HepG2 (cell line): ENCODE results near the gene VAV2. TPM values are rescaled to one million over a fixed set of nuclear protein-coding genes. Genes with fewer than 3 reads are reported as not detected.

Experiments used
- CBX5 ChIP-seq: sonication (generic); formaldehyde crosslinking; IDR thresholded peaks from 2 replicates; pipeline ENCODE4 v1.4.0; 2020; ENCODE audit warnings: missing genetic modification reagents, borderline replicate concordance
- DMAP1 ChIP-seq: IDR thresholded peaks from 2 replicates; pipeline ENCODE4 v1.6.1; 2016
- DRAP1 ChIP-seq: IDR thresholded peaks from 2 replicates; pipeline ENCODE4 v1.6.1; 2016; ENCODE audit warnings: missing genetic modification reagents, missing compliant biosample characterization
- ELF1 ChIP-seq: sonication (generic); formaldehyde crosslinking; IDR thresholded peaks from 2 replicates; pipeline ENCODE4 v1.4.0; 2020; ENCODE audit warnings: missing genetic modification reagents
- GATAD2A ChIP-seq: IDR thresholded peaks from 2 replicates; pipeline ENCODE4 v1.6.1; 2016
- GTF3A ChIP-seq: sonication (generic); formaldehyde crosslinking; conservative IDR thresholded peaks from 2 replicates; pipeline ENCODE4 v1.4.0; 2020; ENCODE audit warnings: mild to moderate bottlenecking, missing genetic modification reagents
- HMGXB4 ChIP-seq, 2 experiments: sonication (generic) in 1 of 2; formaldehyde crosslinking in 1 of 2; IDR thresholded peaks; 2 replicates each; pipeline versions ENCODE4 v1.4.0 to v1.6.1; 2018 to 2020; ENCODE audit warnings: missing genetic modification reagents in 2 of 2, borderline replicate concordance in 1 of 2, low read depth in 1 of 2, mild to moderate bottlenecking in 1 of 2, missing biosample characterization in 1 of 2
- IRF1 ChIP-seq: sonication (generic); formaldehyde crosslinking; IDR thresholded peaks from 2 replicates; pipeline ENCODE4 v1.4.0; 2020; ENCODE audit warnings: low read depth, mild to moderate bottlenecking, missing genetic modification reagents
- KAT2B ChIP-seq: fragments of 150-350 bp; IDR thresholded peaks from 2 replicates; pipeline ENCODE4 v1.6.1; 2014; ENCODE audit warnings: low read depth, low read length, borderline replicate concordance
- PHF20 ChIP-seq: sonication (generic); formaldehyde crosslinking; IDR thresholded peaks from 2 replicates; pipeline ENCODE4 v1.5.0; 2020; ENCODE audit warnings: mild to moderate bottlenecking, missing genetic modification reagents
- THYN1 ChIP-seq: sonication (generic); formaldehyde crosslinking; IDR thresholded peaks from 2 replicates; pipeline ENCODE4 v1.8.1; 2023; ENCODE audit warnings: low read depth, mild to moderate bottlenecking, moderate library complexity, missing genetic modification reagents, borderline replicate concordance
- USF2 ChIP-seq, 2 experiments: sonication (generic) in 1 of 2; formaldehyde crosslinking in 1 of 2; IDR thresholded peaks; 2 replicates each; pipeline versions ENCODE4 v1.5.1 to v1.6.1; 2011 to 2020; ENCODE audit warnings: borderline replicate concordance in 1 of 2, low read depth in 1 of 2, low read length in 1 of 2, mild to moderate bottlenecking in 1 of 2, missing genetic modification reagents in 1 of 2, moderate library complexity in 1 of 2
- ZFP1 ChIP-seq: IDR thresholded peaks from 2 replicates; pipeline ENCODE4 v1.6.1; 2016
- ZHX2 ChIP-seq, 2 experiments: sonication (generic) in 1 of 2; formaldehyde crosslinking in 1 of 2; IDR thresholded peaks; 2 replicates each; pipeline versions ENCODE4 v1.6.1 to v1.9.0; 2014 to 2022; ENCODE audit warnings: antibody characterized with exemption in 1 of 2, borderline replicate concordance in 1 of 2, inconsistent platforms in 1 of 2, low read depth in 1 of 2, missing genetic modification reagents in 1 of 2
- ZMAT3 ChIP-seq: sonication (generic); formaldehyde crosslinking; conservative IDR thresholded peaks from 2 replicates; pipeline ENCODE4 v1.7.0; 2021; ENCODE audit warnings: missing genetic modification reagents
- ZNF629 ChIP-seq: sonication (generic); formaldehyde crosslinking; conservative IDR thresholded peaks from 2 replicates; pipeline ENCODE4 v1.5.0; 2020; ENCODE audit warnings: missing genetic modification reagents
- ZNF75D ChIP-seq: sonication (generic); formaldehyde crosslinking; IDR thresholded peaks from 2 replicates; pipeline ENCODE4 v1.8.1; 2023; ENCODE audit warnings: missing genetic modification reagents, mild to moderate bottlenecking, borderline replicate concordance
- polyA plus RNA-seq, 8 experiments: library from polyadenylated mRNA; depleted of rRNA in 3 of 8; stranded (reverse) in 7 of 8; unstranded in 1 of 8; fragments of >200 nt; fragmentation: Illumina TruSeq in 4 of 8; extraction: Trizol in 4 of 8; gene quantifications; 2 replicates each; pipeline versions ENCODE4 v1.2.1 to v1.2.3, GENCODE V29; 2011 to 2016; ENCODE audit warnings: low read depth in 4 of 8, missing spikeins in 1 of 8, mixed read lengths in 1 of 8; ENCODE audit not compliant: insufficient read depth in 1 of 8
- total RNA-seq, 5 experiments: library from RNA; depleted of rRNA; stranded (reverse); fragments of >200 nt; fragmentation: Illumina TruSeq; extraction: Trizol; gene quantifications; 2 replicates each; pipeline ENCODE4 v1.2.3, GENCODE V29; 2016; ENCODE audit warnings: low read depth in 1 of 5

VAV2 gene
- total and polyA plus RNA-seq, 2 of the 13 experiments (the other 11 are each of a cell fraction or from before 2014, with no cell fraction given) = 22.5 to 22.9 TPM

GRCh38 chr9:133768859-133769510, 223.1 kb downstream of the VAV2 start (continued):
- TF ChIP-seq ZHX2 (IDR thresholded peaks at IDR 0.05; ENCODE audit: low read depth) (no peak), ZHX2 (CRISPR knock-in tag; IDR thresholded peaks at IDR 0.05; ENCODE audit: borderline replicate concordance) (no peak), THYN1 (CRISPR knock-in tag) (no peak), HMGXB4 (CRISPR knock-in tag; IDR thresholded peaks at IDR 0.05; ENCODE audit: borderline replicate concordance in 1 of 2, low read depth in 1 of 2) (peak; percentile 80 to 86), ZMAT3 (CRISPR knock-in tag) (no peak), ZFP1 (CRISPR knock-in tag) (peak; percentile 75; the same call in 1 of the 2 replicates), GTF3A (0 out of 2 replicates have a peak, but pooled peaks have one; percentile 77), KAT2B (no peak), USF2 (IDR thresholded peaks at IDR 0.05; ENCODE audit: low read depth, low read length) (no peak), USF2 (CRISPR knock-in tag; IDR thresholded peaks at IDR 0.05; ENCODE audit: borderline replicate concordance) (no peak), ZNF629 (CRISPR knock-in tag) (peak; percentile 45), IRF1 (CRISPR knock-in tag) (0 out of 2 replicates have a peak, but pooled peaks have one; percentile 21), CBX5 (CRISPR knock-in tag) (peak; percentile 56; the same call in 1 of the 2 replicates), DRAP1 (CRISPR knock-in tag) (no peak), DMAP1 (CRISPR knock-in tag) (0 out of 2 replicates have a peak, but pooled peaks have one; percentile 25), PHF20 (CRISPR knock-in tag) (no peak), ZNF75D (CRISPR knock-in tag) (no peak), ELF1 (CRISPR knock-in tag) (no peak), GATAD2A (peak; percentile 79)
